Activated T-helper 1 cell treated with Interleukin-2 at 50 U/mL for 16 hours (primary cell): ENCODE data around the gene PUM2.
"Not testable (repeated sequence)": the region's sequence is repeated elsewhere in the genome, so short reads cannot be mapped to it uniquely, and the experiment has no call there.

ENCODE experiments used
- DNase-seq: peaks from one replicate; pipeline ENCODE4 v3.0.0-alpha.2; 2020; ENCODE audit warnings: low read depth

PUM2 gene, protein sequence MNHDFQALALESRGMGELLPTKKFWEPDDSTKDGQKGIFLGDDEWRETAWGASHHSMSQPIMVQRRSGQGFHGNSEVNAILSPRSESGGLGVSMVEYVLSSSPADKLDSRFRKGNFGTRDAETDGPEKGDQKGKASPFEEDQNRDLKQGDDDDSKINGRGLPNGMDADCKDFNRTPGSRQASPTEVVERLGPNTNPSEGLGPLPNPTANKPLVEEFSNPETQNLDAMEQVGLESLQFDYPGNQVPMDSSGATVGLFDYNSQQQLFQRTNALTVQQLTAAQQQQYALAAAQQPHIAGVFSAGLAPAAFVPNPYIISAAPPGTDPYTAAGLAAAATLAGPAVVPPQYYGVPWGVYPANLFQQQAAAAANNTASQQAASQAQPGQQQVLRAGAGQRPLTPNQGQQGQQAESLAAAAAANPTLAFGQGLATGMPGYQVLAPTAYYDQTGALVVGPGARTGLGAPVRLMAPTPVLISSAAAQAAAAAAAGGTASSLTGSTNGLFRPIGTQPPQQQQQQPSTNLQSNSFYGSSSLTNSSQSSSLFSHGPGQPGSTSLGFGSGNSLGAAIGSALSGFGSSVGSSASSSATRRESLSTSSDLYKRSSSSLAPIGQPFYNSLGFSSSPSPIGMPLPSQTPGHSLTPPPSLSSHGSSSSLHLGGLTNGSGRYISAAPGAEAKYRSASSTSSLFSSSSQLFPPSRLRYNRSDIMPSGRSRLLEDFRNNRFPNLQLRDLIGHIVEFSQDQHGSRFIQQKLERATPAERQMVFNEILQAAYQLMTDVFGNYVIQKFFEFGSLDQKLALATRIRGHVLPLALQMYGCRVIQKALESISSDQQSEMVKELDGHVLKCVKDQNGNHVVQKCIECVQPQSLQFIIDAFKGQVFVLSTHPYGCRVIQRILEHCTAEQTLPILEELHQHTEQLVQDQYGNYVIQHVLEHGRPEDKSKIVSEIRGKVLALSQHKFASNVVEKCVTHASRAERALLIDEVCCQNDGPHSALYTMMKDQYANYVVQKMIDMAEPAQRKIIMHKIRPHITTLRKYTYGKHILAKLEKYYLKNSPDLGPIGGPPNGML

DNA sequence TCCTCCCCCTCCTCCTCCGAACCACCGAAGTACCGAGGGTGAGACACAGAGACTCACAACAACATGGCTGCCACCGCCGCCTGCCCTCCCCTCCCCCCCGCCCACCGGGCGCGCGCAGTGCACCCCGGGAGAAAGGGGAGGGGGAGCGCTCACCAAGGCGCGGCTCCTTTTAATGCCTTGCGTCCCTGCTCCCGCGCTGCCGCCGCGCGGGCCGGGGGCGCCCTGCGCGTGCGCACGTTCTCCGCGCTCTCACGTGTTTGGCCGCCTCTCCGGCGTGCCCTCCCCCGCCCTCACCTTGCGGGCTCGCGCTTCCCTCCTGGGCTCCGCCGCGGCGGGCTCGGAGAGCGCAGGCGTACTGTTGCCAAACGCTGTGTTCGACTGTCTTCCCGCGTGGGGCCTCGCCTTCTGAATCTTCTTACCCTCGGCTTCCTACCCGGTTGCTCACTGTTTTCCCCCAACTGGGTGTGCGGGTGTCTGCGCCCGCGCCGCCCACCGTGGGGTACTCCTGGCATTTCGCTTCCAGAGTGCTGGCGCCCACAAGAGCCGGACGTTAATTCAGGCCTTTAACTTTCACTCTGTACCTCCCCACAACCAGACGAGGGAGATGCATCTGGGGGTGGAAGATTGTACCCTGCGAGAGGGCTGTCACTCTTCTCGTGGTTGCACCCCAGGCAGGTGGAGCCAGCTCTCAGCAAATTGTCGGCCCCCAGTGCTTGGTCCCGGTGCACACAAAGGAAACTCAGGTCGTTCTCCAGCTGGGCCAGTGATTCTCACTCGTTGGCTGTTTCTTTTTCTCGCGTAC lies at the start of gene PUM2:
TSS of gene PUM2 (minus strand) at position 92 of the 802 bp plus-strand sequence. CDS start 23,484 bp downstream, outside the sequence.
- DNase-seq, result peak; percentile 97

DNA sequence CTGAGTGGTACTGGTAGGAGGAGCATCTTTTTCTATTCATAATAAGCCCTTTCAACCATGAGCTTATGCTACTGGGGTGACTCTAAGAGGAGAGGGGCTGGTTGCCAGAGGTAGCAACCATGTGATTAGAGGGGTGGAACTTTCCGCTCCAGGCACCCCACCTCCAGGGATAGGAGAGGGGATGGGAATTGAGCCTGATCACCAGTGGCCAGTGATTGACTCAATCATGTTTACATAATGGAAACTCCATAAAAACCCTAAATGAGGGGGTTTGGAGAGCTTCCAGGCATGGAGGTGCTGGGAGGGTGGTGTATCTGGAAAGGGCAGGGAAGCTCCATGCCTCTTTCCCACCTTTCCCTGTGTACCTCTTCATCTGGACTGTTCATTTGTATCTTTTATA lies 49.7 kb upstream of the PUM2 start:
- DNase-seq, result no peak

DNA sequence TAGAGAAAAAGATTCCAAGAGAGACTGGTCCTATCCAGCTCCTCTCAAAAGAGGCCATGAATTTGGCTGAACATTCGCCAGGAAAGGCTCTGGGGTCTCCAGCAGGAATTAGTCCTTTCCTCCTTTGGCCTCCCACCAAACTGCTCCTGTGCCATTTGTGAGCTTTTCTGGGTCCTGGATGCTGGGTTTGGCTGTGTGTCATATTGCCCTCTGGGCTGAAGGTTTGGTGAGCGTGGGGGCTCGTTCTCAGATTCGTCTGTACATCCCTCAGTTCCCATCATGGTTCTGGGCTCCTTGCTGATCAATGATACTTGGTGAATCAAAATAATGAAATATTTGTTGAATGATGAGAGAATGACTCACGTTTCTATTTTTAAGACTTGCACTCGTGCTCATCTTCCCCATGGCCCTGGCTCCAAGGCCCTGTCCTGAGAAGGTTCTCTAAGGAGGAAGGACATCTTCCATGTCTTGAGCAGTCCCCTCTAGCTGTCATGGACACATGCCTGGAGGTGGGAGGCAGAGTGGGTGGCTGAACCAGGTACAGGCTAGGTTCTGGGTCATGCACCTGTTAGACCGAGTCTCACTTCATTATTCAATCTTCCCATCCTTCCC lies 48.4 kb upstream of the PUM2 start:
- no peak for DNase-seq

DNA sequence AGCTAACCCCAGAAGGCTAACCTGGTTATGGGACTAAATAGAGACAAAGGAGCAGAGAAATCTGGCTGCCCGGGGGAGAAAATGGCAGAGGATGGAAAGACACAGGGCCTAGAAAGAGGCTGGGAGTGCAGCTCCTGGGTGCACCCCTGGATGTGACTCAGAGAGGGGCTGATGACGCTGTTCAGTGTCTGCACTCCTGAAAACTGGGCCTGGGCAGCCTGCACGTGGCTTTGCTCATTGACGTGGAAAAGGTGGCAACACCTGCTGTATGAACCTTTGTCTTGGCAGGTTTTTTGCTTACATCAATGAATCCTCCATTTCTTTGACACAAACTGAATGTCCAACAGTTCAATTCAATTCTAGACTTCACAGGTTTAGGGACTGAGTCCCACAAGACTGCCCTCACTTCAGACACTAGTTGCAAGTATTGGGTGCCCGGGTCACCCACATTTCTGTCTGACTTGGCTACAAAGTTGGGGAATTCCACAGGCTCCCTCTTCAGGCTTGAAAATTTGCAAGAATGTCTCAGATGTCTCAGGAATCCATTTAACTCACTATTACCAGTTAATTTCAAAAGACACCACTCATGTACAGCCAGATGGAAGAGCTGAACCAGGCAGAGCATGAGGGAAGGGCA lies 47.3 kb upstream of the PUM2 start:
- DNase-seq, result no peak

DNA sequence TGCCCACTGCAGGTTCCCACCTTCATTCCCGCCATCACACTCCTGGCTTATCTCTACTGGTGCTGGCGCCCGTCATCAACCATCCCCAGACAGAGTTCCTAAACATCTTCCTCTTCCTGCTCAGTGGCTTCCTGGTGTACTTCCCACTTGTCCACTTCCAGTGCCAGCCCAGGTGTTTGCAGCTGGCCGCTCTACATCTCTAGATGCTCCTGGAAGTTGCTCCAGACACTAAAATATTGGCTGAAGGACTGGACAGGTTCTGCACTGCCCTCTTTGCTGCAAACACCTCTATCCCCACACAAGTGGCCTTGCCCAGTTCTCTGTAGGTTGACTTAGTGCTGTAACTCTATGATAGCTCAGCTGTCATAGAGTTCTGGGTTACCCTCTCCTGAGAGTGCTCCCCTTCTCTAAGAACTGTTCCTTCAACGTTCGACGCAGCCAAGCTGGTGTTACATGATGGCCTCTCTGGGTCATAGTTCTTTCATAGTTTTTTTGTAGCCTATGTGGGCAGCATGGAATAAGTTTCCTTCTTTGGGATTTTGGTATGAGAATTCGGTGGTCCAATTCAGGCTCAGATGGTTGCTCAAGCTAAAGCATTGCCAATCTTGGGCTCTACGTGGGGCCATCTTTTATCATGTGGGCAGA lies 45.8 kb upstream of the PUM2 start:
- no peak for DNase-seq

DNA sequence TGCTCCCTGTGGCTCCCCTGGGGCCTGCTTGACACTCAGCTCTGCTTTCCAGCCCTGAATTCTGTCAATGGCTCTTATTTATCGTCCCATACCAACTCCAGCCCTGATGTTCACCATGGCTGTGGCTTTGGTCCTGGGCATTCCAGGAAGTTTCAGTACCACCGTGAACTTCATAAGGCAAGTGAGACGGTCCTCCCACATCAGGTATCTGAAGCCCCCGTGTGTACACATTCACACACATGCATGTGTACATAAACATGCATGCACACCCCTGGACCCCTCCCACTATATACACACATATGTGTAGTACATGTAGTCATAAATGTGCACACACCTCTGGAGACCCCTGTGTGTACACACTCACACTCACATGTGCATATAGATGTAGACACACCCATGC lies 43.3 kb upstream of the PUM2 start:
- DNase-seq, result no peak

DNA sequence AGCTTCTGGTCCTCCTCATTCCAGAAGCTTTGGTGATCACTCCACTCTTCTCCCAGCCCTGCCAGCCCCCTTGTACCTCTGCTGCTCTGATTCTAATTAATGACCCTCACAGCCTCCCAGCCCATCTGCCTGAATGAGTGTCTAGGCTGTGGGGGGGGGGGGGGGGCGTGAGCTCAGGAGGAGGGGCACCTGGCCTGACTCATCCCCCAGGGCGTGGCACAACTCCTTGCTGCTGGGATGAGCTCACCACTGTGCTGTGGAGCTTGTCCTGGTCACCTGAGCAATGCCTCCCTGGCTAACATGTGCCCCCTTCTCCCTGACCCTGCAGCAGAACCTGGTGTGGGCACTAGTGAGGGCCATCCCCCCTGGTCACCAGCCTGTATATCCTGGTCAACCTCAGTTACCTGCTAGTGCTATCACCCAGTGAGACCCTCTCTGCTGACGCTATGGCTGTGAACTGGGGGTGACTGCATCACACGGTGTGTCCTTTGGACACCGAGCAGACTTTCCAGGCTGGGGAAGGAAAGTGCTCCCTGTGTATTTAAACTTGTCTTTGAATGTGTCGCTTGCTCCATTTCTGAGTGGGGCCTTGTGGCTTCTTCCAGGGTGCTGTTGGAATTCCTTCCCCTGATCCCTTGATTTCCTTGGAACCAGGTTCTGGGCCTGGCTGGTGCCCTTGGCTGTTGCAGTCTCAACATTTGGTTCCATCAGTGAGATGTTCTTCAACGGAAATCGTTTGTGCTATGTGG lies 41.5 kb upstream of the PUM2 start:
- no peak for DNase-seq

DNA sequence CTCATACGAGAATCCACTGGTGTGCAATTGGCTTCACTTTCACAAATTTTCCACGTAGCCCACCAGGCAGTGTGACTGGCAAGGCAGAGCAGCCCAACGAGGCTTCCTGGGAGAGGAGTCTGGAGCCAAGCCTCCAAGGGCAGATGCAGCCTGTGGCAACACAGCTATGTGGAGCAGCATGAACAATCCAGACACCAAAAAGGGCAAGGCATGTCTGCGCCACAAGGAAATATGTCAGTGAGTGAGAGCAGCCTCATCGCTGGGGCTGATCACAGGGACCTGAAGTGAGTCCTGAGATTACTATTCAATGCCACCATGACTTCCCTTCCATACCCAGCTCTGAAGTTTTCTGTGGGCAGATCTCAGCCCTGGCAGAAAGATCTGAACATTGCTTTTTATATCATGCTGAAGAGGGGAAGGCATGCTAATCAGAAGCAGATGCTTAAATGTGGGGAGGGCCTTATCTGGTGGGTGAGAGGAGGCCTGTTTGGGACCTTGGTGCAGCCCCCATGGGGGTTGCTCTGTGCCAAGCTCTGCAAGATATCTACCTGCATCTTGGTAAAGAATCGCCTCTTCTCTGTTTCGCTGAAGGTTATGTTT lies 40.0 kb upstream of the PUM2 start:
- no peak for DNase-seq

DNA sequence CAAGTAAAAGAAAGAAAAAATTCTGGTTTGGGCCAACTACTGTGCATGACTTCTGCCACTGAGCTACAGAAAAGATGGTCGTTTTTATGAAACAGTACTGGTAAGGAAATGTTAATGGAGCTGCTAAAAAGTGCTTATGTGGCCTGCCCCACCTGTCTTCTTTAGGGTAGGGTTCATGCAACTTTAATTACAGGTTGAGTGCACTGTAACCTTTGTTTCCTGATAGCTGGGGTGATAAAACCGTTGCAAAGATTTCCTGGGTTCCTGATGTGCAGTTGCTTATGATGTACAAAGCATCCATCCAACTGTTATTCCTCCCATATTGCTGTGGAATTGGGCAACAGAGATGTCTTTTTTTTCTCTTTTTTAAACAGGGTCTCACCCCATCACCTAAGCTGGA lies 34.3 kb upstream of the PUM2 start:
- no peak for DNase-seq

DNA sequence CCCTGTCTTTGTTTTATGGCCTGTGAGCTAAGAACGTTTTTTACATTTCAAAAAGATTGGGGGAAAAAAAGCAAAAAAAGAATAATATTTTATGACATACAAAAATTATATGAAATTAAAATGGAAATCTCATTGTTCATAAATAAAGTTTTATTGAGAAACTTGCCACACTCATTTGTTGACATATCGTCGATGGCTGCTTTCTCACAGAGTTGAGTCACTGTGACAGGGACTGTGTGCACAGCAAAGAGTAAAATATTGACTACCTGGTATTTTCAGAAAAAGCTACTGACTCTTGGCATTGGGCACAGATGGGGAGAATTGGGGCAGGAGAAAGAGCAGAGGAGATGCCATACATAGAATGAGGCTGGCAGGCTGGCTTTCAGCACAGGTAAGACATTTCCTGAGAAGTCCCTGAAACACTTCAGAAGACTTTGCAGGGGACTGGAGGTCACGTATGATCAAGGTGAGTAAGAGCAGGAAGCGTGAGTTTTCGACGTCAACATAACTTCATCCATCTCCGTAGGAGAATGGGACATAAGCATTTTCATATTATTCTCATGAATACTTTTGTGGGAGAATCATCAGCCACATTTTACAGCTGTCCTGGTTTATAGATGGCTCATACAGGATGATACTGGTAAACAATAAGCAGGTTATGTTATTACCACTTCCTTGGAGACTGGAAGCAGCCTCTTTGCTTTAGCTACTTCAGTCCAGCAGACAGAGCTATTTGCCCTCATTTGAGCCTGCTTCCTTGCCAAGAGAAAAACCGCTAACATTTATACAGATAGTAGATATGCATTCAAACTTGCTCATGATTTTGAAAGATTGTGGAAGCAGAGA lies 32.5 kb upstream of the PUM2 start:
- no peak for DNase-seq

DNA sequence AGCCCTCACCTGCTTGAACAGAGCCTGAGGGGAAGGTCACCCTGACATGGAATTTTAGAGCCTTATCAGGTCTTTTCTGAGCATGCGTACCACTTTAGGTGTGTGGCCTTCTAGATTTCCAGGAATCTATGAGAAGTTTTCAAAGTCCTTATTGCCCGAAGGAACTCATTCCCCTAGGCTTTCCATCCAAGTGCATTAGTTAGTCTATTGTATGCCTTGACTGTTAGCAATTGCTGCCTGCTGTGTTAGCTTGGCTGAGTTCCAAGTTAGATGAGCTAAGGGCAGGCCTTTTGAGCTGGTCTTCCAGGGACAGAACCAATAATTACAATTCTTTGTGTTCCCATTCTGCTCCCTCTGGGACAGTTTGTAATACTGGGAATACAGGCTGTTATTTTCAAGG lies 30.8 kb upstream of the PUM2 start:
- no peak for DNase-seq

DNA sequence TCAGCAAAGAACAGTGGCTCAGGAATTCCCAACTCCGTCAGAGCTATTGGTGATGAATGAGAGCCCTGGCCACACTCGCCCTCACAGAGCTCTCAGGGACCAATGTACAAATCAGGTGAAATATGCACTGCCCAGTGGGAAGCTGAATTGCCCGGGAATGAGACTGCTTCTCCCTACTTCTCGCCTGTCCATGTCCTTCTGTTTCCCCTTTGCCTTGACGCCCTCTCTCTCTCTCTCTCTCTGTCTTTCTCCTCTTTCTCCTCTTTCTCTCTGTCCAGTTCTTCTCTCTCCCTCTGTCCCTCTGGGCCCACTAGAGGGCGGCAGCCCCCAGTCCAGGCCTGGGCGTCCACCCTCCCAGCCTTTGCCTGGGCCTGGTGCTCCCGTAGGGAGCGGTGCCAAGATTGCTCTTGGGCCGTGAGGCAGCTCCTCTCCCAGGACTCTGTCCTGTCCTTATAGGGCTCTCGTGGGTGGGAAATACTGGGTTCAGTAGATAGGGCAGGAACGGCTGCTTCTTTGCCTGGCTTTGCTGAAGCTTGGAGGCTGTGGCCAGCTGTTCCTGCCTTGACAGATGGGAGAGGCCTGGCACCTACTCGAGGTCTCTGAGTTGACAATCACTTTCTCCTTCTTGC lies 28.4 kb upstream of the PUM2 start:
- DNase-seq, result no peak

DNA sequence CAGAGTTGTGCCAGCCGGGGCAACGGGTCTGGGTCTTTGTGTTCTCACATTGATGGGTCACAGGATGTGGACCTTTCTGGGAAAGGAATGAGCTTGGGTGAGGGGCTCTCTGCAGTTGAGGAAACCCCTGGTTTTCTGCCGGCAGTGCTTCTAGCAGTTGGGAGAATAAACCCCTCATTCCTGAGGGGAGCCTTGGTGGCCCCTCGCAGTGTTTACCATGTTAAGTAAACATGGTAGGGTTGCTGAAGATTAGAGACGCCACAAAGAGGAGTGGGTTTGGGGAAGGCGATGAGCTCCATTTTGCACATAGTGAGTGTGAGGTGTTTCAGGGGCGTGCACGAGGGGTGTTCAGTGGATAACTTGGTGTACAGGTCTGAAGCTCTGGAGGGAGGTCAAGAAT lies 27.7 kb upstream of the PUM2 start:
- DNase-seq, result no peak

DNA sequence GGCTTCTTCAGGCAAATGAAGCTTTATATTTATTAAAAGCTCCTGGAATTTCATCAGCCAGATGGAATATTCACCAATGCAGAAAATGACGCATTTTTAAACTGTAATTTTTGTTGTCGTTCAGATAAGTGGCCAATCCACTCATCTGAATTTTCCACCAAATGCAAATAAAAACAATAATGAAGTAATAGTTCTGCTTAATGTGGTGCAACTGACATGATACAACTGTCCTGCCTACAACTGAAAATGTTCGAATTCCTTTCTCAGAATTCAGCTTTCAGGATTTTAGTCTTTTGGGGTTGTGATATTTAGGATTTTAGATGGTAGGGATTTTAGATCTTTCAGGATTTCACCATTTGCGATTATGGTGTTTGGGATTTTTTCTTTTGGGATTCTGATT lies 27.1 kb upstream of the PUM2 start:
- DNase-seq, result no peak

DNA sequence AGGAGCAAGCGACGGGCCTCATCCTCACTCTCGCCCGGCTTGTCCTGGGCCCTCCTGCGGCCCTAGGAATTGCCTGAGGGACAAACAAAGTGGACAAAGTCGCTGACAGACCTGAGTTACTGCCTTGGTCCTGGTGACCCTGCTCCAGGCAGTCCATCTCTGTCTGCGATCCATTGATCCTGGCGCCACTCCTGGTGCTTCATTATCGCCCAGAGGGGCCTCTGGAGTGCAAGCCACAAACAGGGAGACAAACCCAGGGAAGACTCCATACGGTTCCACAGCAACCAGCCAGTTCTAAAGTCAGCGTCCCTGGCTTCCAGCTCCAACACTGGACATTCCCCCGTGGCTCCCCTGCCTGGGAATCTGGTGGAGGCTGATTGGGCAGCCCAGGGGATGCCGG lies 24.3 kb upstream of the PUM2 start:
- DNase-seq, result not testable (repeated sequence)

DNA sequence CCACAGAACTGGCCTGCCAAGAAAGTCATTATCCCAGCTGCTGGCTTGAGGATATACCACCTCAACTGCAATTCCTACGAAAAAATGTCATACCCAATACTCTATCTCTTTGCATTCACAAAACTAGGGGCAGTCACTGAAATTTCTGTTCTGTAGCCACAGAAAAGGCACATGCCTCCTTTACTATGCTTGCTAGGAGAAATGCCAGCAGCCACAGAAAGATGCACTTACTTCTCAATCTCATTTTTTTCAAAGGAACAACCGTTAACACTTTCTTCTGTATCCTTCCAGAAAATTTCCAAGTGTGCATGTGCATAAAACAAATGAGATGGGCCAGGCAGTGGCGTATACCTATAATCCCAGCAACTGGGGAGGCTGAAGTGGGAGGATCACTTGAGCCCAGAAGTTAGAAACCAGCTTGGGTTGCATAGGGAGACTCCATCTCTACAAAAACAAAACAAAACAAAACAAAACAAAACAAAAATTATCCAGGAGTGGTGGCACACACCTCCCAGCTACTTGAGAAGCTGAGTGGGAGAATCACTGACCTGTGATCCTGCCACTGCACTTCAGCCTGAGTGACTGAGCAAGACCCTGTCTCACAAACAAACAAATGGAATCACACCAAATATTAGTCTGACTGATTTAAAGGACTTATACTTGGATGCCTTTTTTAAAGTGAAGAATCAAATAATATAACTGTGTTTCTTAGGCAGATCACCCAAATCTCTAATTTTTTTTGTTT lies 22.4 kb upstream of the PUM2 start:
- no peak for DNase-seq

DNA sequence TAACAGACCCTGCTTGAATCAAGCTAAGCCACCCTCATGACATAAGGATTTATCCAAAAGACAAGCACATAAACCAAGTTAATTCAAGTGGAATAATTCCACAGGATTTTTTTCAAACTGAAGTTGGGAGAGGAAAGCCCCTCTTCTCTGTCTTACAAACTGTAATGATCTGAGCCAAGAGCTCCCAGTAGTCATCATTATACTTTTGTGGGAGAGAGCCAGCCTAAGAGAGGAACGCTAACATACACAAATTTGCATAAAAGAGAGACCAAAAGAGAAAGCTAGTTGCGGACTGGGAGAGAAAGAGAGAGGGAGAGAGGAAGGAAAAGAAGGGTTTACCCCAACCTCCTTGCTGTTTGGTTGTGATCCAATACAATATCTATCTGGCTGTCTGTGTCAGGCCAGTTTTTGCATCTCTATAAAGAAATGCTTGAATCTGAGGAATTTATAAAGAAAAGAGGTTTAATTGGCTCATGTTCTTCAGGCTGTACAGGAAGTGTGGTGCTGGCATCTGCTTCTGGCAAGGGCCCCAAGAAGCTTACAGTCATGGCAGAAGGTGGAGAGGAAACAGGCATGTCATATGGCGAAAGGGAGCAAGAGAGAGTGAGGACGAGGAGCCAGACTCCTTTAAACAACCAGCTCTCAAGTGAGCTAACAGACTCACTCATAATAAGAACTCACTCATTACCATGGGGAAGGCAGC lies 20.8 kb upstream of the PUM2 start:
- DNase-seq, result no peak
